Stimulated activated memory B cell treated with anti-CD40 and anti-IgM and Interleukin-4, amounts not matched to agents 10 μg/mL and 1 μg/mL and 100 μg/mL, for 72 hours (primary cell): Measurements from ENCODE around the gene SEBOX.

Experiments
- ATAC-seq: fragments of 150-1000 bp; cut with Tn5 transposase; 2 replicates; pipeline ENCODE4 v1.10.0; 2021
- H3K27ac Mint-ChIP-seq: one replicate; pipeline ENCODE4 v1.8.0; 2022; ENCODE audit warnings: mild to moderate bottlenecking, mixed read lengths
- H3K27me3 Mint-ChIP-seq: one replicate; pipeline ENCODE4 v1.8.0; 2022; ENCODE audit warnings: mixed read lengths
- H3K36me3 Mint-ChIP-seq: one replicate; pipeline ENCODE4 v1.8.0; 2022; ENCODE audit warnings: mixed read lengths
- H3K4me1 Mint-ChIP-seq: one replicate; pipeline ENCODE4 v1.8.0; 2022; ENCODE audit warnings: mixed read lengths
- H3K4me3 Mint-ChIP-seq: one replicate; pipeline ENCODE4 v1.8.0; 2022; ENCODE audit warnings: mild to moderate bottlenecking, moderate library complexity, mixed read lengths
- H3K9me3 Mint-ChIP-seq: one replicate; pipeline ENCODE4 v1.8.0; 2022; ENCODE audit warnings: mixed read lengths

The SEBOX gene

DNA sequence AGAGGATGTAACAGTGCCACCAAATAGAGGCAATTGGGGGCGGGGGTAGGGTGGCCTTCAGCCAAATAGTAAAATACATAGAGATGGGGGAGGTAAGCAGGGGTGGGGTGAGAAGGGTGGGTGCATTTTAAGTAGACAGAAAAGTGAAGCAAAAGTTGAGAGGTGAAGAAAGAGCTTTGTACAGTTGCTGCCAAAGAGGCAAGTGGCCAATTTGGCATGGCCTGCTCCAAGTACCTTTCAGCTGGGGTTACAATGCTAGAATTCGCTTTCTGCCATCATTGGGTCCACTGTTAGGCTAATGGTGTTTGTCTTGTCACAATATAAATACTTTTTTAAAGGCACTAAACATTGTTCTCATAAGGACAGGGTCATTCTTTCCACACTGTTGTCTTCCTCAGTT lies 51.2 kb downstream of the SEBOX start:
- H3K36me3 Mint-ChIP-seq = no peaks in the 10 kb centered on the region
- no peak for ATAC-seq
- no peak overlapping the region for H3K27ac Mint-ChIP-seq
- no peaks in the 10 kb centered on the region for H3K27me3 Mint-ChIP-seq
- peaks cover 12% of the 10 kb centered on the region for H3K4me1 Mint-ChIP-seq
- no peak overlapping the region for H3K4me3 Mint-ChIP-seq
- H3K9me3 Mint-ChIP-seq = no peaks in the 10 kb centered on the region
